Muscle layer of duodenum (tissue), 2 donors: ENCODE measurements around the gene PIGQ.

Experiments
- H3K27ac ChIP-seq: one replicate; pipeline ENCODE4 v1.7.0; 2013; ENCODE audit warnings: mild to moderate bottlenecking, low read length
- H3K27me3 ChIP-seq: one replicate; pipeline ENCODE4 v1.7.0; 2013; ENCODE audit warnings: low read depth, mild to moderate bottlenecking, control low read depth, low read length
- H3K36me3 ChIP-seq, 2 donors: one replicate each; pipeline ENCODE4 v1.7.0; 2013; ENCODE audit warnings: low read length in 2 of 2, control low read depth in 1 of 2, mild to moderate bottlenecking in 1 of 2; ENCODE audit not compliant: insufficient read depth in 2 of 2, control insufficient read depth in 1 of 2
- H3K4me1 ChIP-seq, 2 donors: one replicate each; pipeline ENCODE4 v1.7.0; 2013; ENCODE audit warnings: low read length in 2 of 2, mild to moderate bottlenecking in 2 of 2, control low read depth in 1 of 2, moderate library complexity in 1 of 2; ENCODE audit not compliant: insufficient read depth in 2 of 2, control insufficient read depth in 1 of 2
- H3K4me3 ChIP-seq, 2 donors: one replicate each; pipeline ENCODE4 v1.7.0; 2013; ENCODE audit warnings: low read length in 2 of 2, low read depth in 1 of 2, mild to moderate bottlenecking in 1 of 2
- H3K9me3 ChIP-seq, 2 donors: one replicate each; pipeline ENCODE4 v1.7.0; 2013; ENCODE audit warnings: low read length in 2 of 2, control low read depth in 1 of 2, mild to moderate bottlenecking in 1 of 2; ENCODE audit not compliant: control insufficient read depth in 1 of 2
- donor health status: healthy.

PIGQ gene

DNA sequence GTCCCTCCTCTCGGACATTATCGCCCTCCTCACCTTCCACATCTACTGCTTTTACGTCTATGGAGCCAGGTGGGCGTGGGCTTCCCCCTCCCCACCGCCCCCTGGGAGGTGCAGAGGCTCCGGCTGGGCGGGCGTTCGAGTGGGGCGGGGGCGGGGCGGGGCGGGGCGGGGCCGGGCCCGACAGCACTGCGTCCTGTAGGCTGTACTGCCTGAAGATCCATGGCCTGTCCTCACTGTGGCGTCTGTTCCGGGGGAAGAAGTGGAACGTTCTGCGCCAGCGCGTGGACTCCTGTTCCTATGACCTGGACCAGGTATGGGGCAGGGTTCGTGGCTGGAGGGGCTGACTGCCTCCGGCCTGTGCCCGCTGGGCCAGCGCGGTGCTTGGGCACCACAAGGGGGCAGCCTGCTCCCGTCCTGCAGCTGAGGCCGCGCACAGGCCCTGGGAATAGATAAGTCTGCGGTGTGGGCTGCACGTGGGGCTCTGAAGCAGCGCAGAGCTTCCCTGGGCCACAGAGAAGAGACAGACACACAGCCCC lies 9.2 kb downstream of the PIGQ start:
- Histone ChIP-seq H3K27me3 (no peaks in the 10 kb centered on the region), H3K4me1 (peaks cover 0 to 5% of the 10 kb centered on the region in 2 donors), H3K9me3 (no peaks in the 10 kb centered on the region), H3K4me3 (no peak overlapping the region), H3K27ac (no peak overlapping the region), H3K36me3 (peaks cover 0 to 31% of the 10 kb centered on the region in 2 donors)

DNA sequence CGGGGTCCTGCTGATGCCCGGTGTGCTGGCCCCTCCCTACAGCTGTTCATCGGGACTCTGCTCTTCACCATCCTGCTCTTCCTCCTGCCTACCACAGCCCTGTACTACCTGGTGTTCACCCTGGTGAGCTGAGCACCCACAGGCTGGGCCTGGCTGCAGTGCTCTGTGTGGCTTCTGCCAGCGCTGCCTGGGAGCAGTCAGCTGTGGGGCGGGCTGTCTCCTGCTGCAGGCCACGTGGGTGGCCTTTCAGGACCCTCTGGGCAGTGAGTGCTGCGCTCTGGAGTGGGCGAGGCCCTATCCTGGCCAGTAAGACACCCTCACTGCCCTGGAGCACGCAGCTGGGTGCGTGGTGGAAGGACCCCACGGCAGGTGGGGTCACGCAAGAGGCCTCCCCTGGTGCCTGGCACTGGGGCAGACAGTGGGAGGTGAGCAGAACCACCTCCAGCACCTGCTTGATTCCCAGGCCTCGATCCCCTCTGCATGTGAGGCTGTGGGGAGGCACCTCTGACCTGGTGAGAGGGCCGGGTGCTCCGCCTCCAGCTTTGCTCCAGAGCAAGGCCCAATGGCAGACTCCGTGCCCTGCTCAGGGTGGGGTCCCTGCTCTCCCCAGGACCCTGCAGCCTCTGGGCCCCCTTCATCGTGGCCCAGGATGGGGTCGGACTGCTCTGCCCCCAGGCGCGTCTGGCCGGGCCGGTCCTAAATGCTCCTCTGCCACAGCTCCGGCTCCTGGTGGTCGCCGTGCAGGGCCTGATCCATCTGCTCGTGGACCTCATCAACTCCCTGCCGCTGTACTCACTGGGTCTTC lies 10.6 kb downstream of the PIGQ start:
- H3K9me3 ChIP-seq: no peaks in the 10 kb centered on the region
- no peaks in the 10 kb centered on the region for H3K27me3 ChIP-seq
- H3K4me3 ChIP-seq: no peak overlapping the region
- peaks cover 0 to 17% of the 10 kb centered on the region in 2 donors for H3K36me3 ChIP-seq
- H3K4me1 ChIP-seq: peaks cover 0 to 5% of the 10 kb centered on the region in 2 donors
- no peak overlapping the region for H3K27ac ChIP-seq

DNA sequence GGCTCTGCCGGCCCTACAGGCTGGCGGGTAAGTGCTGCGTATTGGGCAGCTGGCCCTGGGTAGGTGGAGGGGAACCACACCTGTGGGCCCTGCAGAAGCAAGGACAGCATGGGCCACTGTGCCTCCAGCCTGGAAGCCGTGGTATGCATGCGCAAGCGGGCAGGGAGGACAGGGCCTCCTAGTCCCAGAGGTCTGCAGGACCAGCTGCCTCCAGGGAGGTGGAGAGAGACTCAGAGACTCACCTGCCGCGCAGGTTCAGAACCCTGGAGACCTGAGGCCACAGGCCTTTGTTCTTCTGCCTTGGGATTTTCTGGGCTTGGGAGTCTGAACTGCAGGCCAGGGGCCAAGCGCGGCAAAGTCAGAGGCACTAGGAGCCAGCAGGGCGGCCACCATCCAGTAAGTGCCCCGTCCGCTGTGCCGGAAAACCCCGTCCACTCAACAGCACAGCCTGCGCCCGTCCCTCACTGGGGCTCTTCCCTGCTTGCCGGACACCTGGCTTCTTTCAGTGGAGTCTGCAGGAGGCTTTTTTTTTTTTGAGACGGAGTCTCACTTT lies 11.3 kb downstream of the PIGQ start:
- peaks cover 0 to 6% of the 10 kb centered on the region in 2 donors for H3K4me1 ChIP-seq
- H3K9me3 ChIP-seq: no peaks in the 10 kb centered on the region
- no peak overlapping the region for H3K4me3 ChIP-seq
- H3K27me3 ChIP-seq: peaks cover 5% of the 10 kb centered on the region
- H3K36me3 ChIP-seq: peaks cover 0 to 10% of the 10 kb centered on the region in 2 donors
- H3K27ac ChIP-seq: no peak overlapping the region

DNA sequence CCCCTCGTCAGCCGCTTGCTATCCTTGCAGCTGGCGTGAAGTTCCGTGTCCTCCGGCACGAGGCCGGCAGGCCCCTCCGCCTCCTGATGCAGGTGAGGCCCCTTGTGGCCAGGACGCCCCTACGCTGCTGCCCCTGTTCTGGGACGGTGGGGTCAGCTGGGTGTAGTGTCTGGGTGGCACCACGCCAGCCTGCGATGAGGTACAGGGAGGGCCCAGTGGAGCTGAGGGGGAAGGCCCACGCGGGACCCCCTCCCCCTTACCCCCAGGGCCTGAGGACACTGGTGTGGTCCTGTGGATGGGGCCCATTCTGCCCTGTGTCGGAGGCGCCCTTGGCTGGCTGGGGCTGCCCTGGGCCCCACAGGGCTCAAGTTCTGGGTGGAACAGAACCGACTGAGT lies 12.4 kb downstream of the PIGQ start:
- Histone ChIP-seq H3K27me3 (peaks cover 5% of the 10 kb centered on the region), H3K36me3 (peaks cover 0 to 8% of the 10 kb centered on the region in 2 donors), H3K4me3 (no peak overlapping the region), H3K4me1 (peaks cover 0 to 14% of the 10 kb centered on the region in 2 donors), H3K9me3 (no peaks in the 10 kb centered on the region), H3K27ac (no peak overlapping the region)

DNA sequence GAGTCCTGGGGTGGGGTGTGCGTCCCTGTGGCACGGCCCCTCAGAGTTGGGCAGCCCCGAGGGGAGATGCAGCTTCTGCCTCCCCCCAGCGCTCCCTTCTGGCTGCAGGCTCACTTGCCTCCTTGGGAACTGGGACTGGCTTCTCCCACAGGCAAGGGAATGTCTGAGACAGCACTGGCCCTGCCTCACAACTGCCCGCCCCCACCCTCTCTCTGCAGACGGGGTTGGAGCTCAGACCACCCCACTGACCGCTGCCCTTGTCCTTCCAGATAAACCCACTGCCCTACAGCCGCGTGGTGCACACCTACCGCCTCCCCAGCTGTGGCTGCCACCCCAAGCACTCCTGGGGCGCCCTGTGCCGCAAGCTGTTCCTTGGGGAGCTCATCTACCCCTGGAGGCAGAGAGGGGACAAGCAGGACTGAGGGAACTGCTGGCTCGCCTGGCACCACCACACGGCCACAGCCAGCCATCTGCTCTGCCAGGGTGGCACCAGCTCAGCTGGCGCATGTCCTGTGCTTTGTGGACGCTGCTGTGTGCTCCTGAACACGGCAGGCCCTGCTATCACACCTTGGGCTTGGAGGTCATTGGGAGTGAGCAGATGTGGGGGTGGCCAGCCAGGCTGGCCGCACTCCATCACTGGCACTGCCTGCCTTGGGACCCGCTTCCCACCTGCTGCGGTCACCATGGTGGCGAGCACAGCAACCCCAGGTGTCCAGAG lies 13.0 kb downstream of the PIGQ start:
- no peak overlapping the region for H3K27ac ChIP-seq

DNA sequence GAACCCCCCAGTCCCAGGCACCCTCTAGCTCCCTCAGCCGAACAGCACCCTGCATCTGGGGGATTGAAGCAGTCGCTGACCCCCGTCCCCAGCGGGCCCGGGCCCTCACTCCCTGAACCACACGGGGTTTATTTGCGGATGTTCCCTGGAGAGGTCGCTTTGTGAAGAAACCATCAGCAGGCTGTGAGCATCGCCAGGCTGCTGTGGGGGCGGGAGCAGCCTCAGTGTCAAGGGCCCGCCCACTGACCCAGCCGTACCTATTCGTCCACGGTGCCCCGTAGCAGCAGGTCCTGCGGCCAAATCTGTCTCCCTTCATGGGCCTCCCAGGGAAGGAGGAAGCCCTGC lies 13.7 kb downstream of the PIGQ start:
- peaks cover 3 to 26% of the 10 kb centered on the region in 2 donors for H3K4me1 ChIP-seq
- no peak overlapping the region for H3K27ac ChIP-seq
- H3K36me3 ChIP-seq: peaks cover 0 to 8% of the 10 kb centered on the region in 2 donors
- H3K9me3 ChIP-seq: no peaks in the 10 kb centered on the region
- peaks cover 5% of the 10 kb centered on the region for H3K27me3 ChIP-seq
- H3K4me3 ChIP-seq: no peak overlapping the region

More for the DNA sequence above, 13.0 kb downstream of the PIGQ start:
- peaks cover 3 to 19% of the 10 kb centered on the region in 2 donors for H3K4me1 ChIP-seq
- H3K9me3 ChIP-seq: no peaks in the 10 kb centered on the region
- H3K27me3 ChIP-seq: peaks cover 5% of the 10 kb centered on the region
- no peak overlapping the region for H3K4me3 ChIP-seq
- H3K36me3 ChIP-seq: peaks cover 0 to 8% of the 10 kb centered on the region in 2 donors

DNA sequence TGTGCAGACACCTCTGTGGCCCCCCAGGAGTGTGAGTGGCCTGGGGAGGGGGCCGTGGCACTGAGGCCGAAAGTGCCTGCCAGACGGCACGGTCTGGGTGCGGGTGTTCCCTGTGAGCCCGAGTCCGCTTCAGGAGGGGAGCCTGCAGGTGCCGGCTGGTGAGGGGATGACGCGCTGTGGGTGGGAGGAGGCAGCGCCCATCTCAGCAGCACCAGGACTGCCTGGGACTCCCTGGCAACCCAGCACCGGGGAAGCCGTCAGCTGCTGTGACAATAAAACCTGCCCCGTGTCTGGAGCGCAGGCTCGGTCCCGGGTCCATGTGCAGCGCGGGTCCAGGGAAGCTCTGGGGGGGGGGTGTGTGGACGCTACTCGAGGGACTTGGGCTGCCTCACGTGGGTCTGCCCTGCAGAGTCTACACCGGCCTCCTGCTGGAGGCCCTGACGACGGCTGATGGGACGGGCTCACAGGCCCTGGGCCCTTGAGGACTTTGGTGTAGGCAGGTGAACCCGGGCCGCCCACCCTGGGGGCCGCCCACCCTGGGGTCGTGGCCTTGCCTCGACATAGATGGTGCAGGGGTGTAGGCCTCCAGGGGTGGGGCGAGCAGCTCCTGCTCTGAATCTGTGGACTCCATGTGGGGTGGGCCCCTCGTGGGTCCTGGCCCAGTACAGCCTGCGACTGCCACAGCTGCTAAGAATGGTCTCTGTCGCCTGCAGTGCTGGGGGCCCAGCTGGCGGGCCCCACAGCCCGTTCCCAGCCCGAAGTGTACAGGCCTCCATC lies 14.2 kb downstream of the PIGQ start:
- Histone ChIP-seq H3K4me3 (no peak overlapping the region), H3K4me1 (peaks cover 3 to 26% of the 10 kb centered on the region in 2 donors), H3K27ac (no peak overlapping the region), H3K36me3 (peaks cover 0 to 8% of the 10 kb centered on the region in 2 donors), H3K27me3 (peaks cover 5% of the 10 kb centered on the region), H3K9me3 (no peaks in the 10 kb centered on the region)

DNA sequence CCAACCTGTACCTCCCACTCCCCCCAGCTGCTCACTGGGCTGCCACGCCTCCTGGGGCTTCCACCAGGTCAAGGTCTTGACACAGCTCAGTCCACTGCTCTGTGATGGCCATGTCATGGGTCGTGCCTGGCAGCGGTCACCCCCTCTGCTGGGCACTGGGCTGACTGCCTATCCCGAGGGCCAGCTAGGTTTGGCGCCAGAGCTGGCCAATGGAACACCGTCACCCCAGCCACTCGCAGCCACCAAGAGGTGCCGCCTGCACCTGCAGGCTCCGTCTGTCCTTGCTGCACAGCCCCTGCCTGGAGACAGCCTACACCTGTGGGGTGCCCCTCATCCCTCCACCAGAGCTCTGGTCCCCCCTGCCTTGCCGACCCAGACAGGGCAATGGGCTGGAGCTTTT lies 15.6 kb downstream of the PIGQ start:
- peaks cover 5% of the 10 kb centered on the region for H3K27me3 ChIP-seq
- H3K36me3 ChIP-seq: peaks cover 0 to 8% of the 10 kb centered on the region in 2 donors
- H3K9me3 ChIP-seq: no peaks in the 10 kb centered on the region
- H3K27ac ChIP-seq: no peak overlapping the region
- H3K4me1 ChIP-seq: peaks cover 3 to 22% of the 10 kb centered on the region in 2 donors
- H3K4me3 ChIP-seq: no peak overlapping the region

DNA sequence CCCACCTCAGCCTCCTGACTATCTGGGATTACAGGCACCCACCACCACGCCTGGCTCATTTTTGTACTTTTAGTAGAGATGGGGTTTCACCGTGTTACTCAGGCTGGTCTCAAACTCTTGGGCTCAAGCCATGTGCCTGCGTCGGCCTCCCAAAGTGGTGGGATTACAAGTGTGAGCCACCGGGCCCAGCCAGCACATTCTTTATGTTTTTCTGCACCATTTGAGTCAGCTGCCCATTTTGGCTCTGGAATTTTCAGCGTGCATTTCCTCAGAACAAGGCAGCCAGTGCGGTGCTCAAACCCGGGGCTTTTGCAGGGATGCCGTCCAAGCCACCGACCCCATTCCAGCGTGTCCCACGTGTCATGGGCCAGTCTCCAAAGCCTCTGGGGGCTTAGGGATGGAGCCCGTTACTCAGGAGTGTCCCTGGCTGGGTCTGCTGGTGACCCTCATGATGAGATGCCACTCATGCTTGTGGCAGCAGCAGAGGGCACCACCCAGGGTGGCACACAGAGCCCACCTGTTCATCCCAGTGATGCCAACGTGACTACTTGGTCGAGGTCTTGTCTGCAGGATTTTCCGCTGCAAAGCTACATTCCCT lies 16.4 kb downstream of the PIGQ start:
- no peak overlapping the region for H3K27ac ChIP-seq
- H3K4me1 ChIP-seq: peaks cover 9 to 30% of the 10 kb centered on the region in 2 donors

DNA sequence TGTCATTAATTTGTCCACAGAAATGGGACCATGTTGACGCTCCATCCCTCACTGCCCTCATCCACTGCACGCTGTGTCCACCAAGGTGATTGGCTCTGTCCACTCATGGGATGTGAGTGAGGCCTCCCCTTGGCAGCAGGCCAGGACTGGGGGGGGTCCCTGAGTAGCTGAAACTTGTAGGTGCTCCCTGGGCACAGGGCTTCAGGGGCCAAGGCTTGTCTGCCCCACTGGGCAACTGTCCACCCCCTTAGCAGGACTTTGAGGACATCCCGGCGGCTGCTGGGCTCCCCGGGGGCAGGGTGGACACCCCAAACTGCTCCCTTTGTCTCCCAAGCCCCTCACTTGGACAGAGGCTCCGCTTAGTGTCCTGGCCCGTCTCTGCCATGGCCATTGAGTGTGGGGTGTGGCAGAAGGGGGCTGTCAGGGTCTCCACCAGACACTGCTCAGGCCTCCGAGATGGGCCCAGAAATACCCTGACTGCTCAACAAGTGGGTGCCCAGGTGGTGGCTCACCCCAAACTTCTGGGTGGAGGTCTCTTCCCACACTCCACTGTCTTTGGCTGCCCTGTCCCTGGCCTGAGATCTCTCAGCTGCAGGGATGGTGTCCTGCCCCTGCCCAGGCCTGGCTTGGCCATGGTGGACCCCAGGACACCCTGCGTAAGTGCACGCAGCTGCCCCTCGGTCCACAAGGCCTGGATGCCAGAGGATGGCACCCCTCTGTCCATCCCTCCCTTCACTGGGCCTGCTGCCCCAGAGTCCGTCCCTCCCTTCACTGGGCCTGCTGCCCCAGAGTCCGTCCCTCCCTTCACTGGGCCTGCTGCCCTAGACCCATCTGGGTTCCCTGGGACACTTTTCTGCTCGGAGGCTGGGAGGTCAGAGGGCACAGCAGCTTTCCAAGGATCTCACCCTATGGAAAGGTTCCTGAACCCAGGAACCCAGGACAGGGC lies 17.1 kb downstream of the PIGQ start:
- Histone ChIP-seq H3K27ac (no peak overlapping the region), H3K9me3 (no peaks in the 10 kb centered on the region), H3K4me1 (peaks cover 10 to 35% of the 10 kb centered on the region in 2 donors), H3K27me3 (peaks cover 5% of the 10 kb centered on the region), H3K36me3 (no peaks in the 10 kb centered on the region), H3K4me3 (no peak overlapping the region)

More for the DNA sequence above, 16.4 kb downstream of the PIGQ start:
- Histone ChIP-seq H3K27me3 (peaks cover 5% of the 10 kb centered on the region), H3K36me3 (no peaks in the 10 kb centered on the region), H3K9me3 (no peaks in the 10 kb centered on the region), H3K4me3 (no peak overlapping the region)
